Measurements from ENCODE around the gene WWOX.

The WWOX gene

DNA sequence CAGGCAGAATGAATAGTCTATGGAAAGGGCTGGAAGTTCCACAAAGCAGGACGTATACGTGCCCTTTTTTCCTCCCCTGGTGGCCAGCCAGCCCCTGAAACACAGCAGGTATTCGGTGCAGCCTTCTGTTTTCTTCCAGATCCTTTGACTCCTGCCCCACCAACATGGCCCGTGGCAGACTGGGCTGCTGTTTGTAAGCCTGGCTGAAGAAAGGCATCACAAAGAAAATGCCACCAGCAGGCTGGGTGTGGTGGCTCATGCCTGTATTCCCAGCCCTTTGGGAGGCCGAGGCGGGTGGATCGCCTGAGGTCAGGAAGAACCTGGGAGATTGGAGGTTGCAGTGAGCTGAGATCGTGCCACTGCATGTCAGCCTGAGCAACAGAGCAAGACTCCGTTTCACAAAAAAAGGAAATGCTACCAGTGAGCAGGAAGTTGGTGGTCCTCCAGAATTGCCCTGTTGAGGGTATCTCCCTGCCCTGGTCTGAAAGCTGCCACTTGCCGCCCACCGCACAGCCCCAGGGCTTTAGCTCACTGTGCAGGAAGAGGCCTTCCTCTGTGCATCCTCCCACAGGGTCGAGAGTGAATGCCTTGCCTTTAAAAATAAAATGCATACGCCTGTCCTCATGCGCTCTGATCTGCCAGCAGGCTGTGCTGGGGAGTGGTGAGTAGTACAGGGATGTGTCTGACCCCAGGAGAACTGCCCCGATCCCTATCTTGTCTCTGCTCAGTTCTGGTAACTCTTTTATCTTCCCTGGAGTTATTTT lies 913.4 kb downstream of the WWOX start:
- no peak for TF ChIP-seq JUND (IDR thresholded peaks at IDR 0.05; ENCODE audit: low read depth)
- DNase-seq (ENCODE audit: low read depth in 1 of 2, low spot score in 1 of 2) = no peak
- in situ Hi-C loops (cut with HindIII; ENCODE audit: low pct_unique_long_range_greater_than_20kb, low sequenced_read_pairs) = no loop called here

- in situ Hi-C loops (cut with HindIII; ENCODE audit: low pct_unique_long_range_greater_than_20kb, low sequenced_read_pairs) = no loop called here
- DNase-seq (ENCODE audit: low read depth in 1 of 2, low spot score in 1 of 2) = no peak
- TF ChIP-seq JUND (IDR thresholded peaks at IDR 0.05; ENCODE audit: low read depth) = no peak
These were observed 914.6 kb downstream of the WWOX start for GRCh38 chr16:79013930-79014660.

DNA sequence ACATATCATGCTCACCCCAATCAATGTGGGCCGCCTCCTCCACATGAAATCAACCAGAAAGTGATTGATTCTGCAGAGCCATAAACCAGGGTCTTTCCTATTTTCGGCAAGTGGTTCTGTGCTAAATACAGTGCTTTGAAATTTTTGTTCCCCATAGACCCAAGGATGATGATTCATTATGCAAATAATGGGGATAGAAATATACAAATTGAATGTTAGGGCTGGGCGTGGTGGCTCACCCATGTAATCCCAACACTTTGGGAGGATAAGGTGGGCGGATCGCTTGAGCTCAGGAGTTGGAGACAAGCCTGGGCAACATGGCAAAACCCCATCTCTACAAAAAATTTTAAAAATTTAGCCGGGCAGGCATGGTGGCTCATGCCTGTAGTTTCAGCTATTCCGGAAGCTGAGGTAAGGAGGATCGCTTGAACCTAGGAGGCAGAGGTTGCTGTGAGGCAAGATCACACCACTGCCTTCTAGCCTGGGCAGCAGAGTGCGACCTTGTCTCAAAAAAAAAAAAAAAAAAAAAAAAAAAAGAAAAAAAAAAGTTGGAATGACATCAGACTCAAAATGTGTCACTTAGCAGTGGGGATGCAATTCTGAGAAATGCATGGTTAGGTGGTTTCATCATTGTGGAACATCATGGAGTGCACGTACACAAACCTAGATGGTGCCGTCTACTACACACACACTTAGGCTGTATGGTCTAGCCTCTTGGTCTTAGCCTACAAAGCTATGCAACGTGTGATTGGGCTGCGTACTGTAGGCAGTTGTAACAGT lies 919.4 kb downstream of the WWOX start:
- in situ Hi-C loops (cut with HindIII; ENCODE audit: low pct_unique_long_range_greater_than_20kb, low sequenced_read_pairs) = no loop called here
- no peak for TF ChIP-seq JUND (IDR thresholded peaks at IDR 0.05; ENCODE audit: low read depth)
- no peak for DNase-seq (ENCODE audit: low read depth in 1 of 2, low spot score in 1 of 2)

- no peak for TF ChIP-seq JUND (IDR thresholded peaks at IDR 0.05; ENCODE audit: low read depth)
- no peak for DNase-seq (ENCODE audit: low read depth in 1 of 2, low spot score in 1 of 2)
- in situ Hi-C loops (cut with HindIII; ENCODE audit: low pct_unique_long_range_greater_than_20kb, low sequenced_read_pairs) = no loop called here
These were observed 920.0 kb downstream of the WWOX start for GRCh38 chr16:79019431-79019830.

DNA sequence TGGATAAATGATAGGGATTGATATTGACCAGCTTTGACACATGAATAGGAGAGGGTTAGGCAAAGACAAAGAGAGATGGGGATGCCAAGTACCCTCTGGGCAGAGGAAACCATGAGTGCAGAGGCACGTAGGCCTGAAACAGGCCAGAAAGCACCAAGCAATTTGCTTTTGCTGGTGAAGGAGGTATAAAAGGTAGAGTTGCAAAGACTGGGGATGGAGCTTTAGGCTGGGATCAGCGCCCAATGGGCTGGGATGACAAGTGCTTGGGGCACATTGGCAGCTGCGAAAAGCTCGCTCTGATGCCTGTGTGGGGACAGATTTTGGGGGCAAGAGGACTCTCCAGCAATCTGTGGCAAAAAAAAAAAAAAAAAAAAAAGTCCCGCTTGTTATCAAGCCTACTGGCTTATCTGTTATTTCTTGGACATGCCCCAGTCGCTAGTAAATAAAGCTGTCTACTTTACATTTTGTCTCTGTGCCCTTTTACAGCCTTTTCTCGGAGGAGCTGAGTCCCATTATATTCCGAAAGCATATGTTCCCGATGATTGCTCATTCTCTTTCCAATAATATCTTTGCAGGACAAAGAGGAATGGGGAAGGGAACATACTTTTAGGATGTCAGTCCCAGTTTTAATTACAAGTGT lies 922.7 kb downstream of the WWOX start:
- DNase-seq (ENCODE audit: low read depth in 1 of 2, low spot score in 1 of 2) = no peak
- no peak for TF ChIP-seq JUND (IDR thresholded peaks at IDR 0.05; ENCODE audit: low read depth)
- in situ Hi-C loops (cut with HindIII; ENCODE audit: low pct_unique_long_range_greater_than_20kb, low sequenced_read_pairs) = no loop called here

- in situ Hi-C loops (cut with HindIII; ENCODE audit: low pct_unique_long_range_greater_than_20kb, low sequenced_read_pairs) = no loop called here
- TF ChIP-seq JUND (IDR thresholded peaks at IDR 0.05; ENCODE audit: low read depth) = no peak
- DNase-seq (ENCODE audit: low read depth in 1 of 2, low spot score in 1 of 2) = no peak
These were observed 926.7 kb downstream of the WWOX start for GRCh38 chr16:79026117-79026516.

GRCh38 chr16:79036541-79036940 lies 937.1 kb downstream of the WWOX start:
- no peak for TF ChIP-seq JUND (IDR thresholded peaks at IDR 0.05; ENCODE audit: low read depth)
- DNase-seq (ENCODE audit: low read depth in 1 of 2, low spot score in 1 of 2) = peak in 1 of 2 experiments; percentile 36
- in situ Hi-C loops (cut with HindIII; ENCODE audit: low pct_unique_long_range_greater_than_20kb, low sequenced_read_pairs) = no loop called here

DNA sequence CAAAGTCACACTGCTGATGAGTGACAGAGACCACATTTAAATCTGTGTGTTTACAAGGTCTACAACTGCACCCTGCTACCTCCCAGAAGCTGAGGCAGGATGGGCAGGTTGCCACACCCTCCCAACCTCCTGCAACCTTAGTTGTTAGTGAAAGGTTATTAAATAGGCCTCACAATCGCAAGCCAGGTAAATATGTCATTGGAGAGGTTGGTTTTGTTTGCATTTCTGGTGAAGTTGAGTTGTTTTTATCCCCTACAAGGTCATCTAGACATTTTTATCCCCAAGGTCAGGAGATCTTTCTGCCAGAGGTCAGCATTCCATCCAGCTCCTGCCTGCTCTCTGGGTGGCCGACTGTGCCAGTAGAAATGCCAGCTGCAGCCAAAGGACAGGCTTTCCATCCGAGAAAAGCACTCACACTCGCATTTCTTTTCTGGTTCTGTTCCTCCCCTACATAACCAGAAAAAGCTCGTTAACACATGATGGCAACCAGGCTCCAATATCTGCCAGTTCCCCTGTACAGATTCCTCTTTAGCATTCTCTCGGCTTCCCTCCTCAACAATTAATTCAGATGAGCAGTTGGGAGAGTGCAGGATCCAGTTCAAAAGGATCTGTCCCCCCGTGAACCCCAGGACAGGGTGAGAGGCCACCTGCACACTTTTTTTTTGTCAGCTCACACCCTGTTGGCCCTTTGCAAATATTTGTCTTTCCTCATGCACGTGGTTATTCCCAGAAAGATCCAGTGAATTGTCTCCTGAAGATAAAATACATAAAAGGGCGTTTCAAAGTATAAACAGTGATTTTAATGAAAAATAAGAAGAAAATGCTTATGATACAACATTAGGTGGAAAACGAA lies 938.3 kb downstream of the WWOX start:
- no peak for TF ChIP-seq JUND (IDR thresholded peaks at IDR 0.05; ENCODE audit: low read depth)

GRCh38 chr16:79041206-79041605 lies 941.8 kb downstream of the WWOX start:
- TF ChIP-seq JUND (IDR thresholded peaks at IDR 0.05; ENCODE audit: low read depth) = no peak
- in situ Hi-C loops (cut with HindIII; ENCODE audit: low pct_unique_long_range_greater_than_20kb, low sequenced_read_pairs) = no loop called here
- DNase-seq (ENCODE audit: low read depth in 1 of 2, low spot score in 1 of 2) = no peak

More for the DNA sequence above, 938.3 kb downstream of the WWOX start:
- no peak for DNase-seq (ENCODE audit: low read depth in 1 of 2, low spot score in 1 of 2)
- in situ Hi-C loops (cut with HindIII; ENCODE audit: low pct_unique_long_range_greater_than_20kb, low sequenced_read_pairs) = no loop called here

- no peak for TF ChIP-seq JUND (IDR thresholded peaks at IDR 0.05; ENCODE audit: low read depth)
- no peak for DNase-seq (ENCODE audit: low read depth in 1 of 2, low spot score in 1 of 2)
- in situ Hi-C loops (cut with HindIII; ENCODE audit: low pct_unique_long_range_greater_than_20kb, low sequenced_read_pairs) = no loop called here
These were observed 942.7 kb downstream of the WWOX start for GRCh38 chr16:79042141-79042540.

- in situ Hi-C loops (cut with HindIII; ENCODE audit: low pct_unique_long_range_greater_than_20kb, low sequenced_read_pairs) = no loop called here
- no peak for DNase-seq (ENCODE audit: low read depth in 1 of 2, low spot score in 1 of 2)
- TF ChIP-seq JUND (IDR thresholded peaks at IDR 0.05; ENCODE audit: low read depth) = no peak
These were observed 943.4 kb downstream of the WWOX start for GRCh38 chr16:79042886-79043285.

DNA sequence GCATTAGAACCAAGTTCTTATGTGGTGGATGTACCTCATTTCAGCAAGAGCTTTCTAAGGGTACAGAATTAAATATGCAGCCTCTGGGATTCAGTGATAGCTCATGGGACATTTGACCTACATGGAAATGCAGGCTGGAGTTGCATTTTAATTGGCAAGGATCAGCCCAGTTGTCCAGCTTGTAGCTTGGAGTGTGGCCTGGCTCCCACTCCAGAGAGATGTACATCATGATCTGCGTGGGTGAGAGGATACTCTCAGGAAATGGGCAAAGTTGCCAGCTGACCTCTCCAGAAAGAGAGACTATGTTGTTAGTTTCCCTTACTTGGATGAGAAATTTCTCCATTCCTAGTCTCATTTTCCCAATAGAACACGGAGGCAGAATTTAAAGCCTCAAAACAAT lies 945.7 kb downstream of the WWOX start:
- DNase-seq (ENCODE audit: low read depth in 1 of 2, low spot score in 1 of 2) = no peak
- no peak for TF ChIP-seq JUND (IDR thresholded peaks at IDR 0.05; ENCODE audit: low read depth)
- in situ Hi-C loops (cut with HindIII; ENCODE audit: low pct_unique_long_range_greater_than_20kb, low sequenced_read_pairs) = no loop called here
